Activated CD8-positive, alpha-beta T cell treated with anti-CD3 and anti-CD28 coated beads for 36 hours (primary cell): ENCODE results near the gene RNF225. TPM values are rescaled to one million over a fixed set of nuclear protein-coding genes. Genes with fewer than 3 reads are reported as not detected.

Experiments used
- ATAC-seq: fragments of 200-7000 bp; cut with Tn5 transposase; one replicate; pipeline ENCODE4 v1.10.0; 2021; ENCODE audit warnings: mild to moderate bottlenecking, moderate library complexity
- CTCF ChIA-PET: fragments of 350-600 bp; sonication (Branson Sonifier 250); formaldehyde crosslinking; loops from one replicate; lab custom pipeline; 2021; ENCODE audit warnings: antibody characterized with exemption; lab: Charles Lee
- POLR2A ChIA-PET: fragments of 350-600 bp; sonication (Branson Sonifier 250); formaldehyde crosslinking; loops from one replicate; lab custom pipeline; 2021; ENCODE audit warnings: antibody characterized with exemption; lab: Charles Lee
- DNase-seq: peaks from one replicate; pipeline ENCODE4 v3.0.0-alpha.2; 2020
- H3K27ac Mint-ChIP-seq: one replicate; pipeline ENCODE4 v1.8.0; 2021; ENCODE audit warnings: mild to moderate bottlenecking, mixed read lengths
- H3K27me3 Mint-ChIP-seq: one replicate; pipeline ENCODE4 v1.8.0; 2021; ENCODE audit warnings: mixed read lengths
- H3K36me3 Mint-ChIP-seq: one replicate; pipeline ENCODE4 v1.8.0; 2021; ENCODE audit warnings: low read depth, mixed read lengths
- H3K4me1 Mint-ChIP-seq: one replicate; pipeline ENCODE4 v1.8.0; 2021; ENCODE audit warnings: low read depth, mixed read lengths
- H3K4me3 Mint-ChIP-seq: one replicate; pipeline ENCODE4 v1.8.0; 2021; ENCODE audit warnings: mild to moderate bottlenecking, moderate library complexity, mixed read lengths
- H3K9me3 Mint-ChIP-seq: one replicate; pipeline ENCODE4 v1.8.0; 2021; ENCODE audit warnings: mixed read lengths
- intact Hi-C: fragments of 100-400 bp; cut with micrococcal nuclease; formaldehyde crosslinking; loops from one replicate; pipeline ENCODE4 v1.10.0; 2022
- total RNA-seq, 2 experiments: library from RNA; stranded (reverse); gene quantifications; one replicate each; pipeline ENCODE4 v1.2.3, GENCODE V29; 2021
- TF ChIP-seq, protein P1 (sequence below): fragments of 200-600 bp; IDR thresholded peaks from one replicate; pipeline ENCODE4 v1.8.0; 2022; ENCODE audit warnings: antibody characterized with exemption, mild to moderate bottlenecking

RNF225 gene
- total RNA-seq, 2 experiments from 2014 or later: 0.81 to 1.1 TPM

DNA sequence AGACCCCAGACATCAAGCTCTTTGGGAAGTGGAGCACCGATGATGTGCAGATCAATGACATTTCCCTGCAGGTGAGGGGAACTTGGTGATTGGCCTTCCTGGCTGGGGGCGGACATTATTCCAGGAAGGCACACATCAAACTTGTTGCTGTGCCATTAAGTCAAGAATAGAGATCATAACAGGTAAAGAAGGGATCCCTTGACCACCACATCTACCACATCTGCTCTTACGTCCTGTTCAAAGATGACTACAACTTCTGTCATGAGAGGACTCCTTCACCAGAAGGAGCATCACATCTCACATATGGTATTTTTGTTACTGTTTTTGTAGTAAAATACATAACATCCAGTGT, 7.3 kb upstream of the RNF225 start:
- ATAC-seq: no peak
- no peak for DNase-seq
- ChIA-PET CTCF (no interaction called here), POLR2A (interaction anchor here (2.8 to 5.0 kb wide), 2 partner anchors 10 to 131 kb away, joined by 11 to 45 read pairs; partner anchors contain the start of genes RNF225 and ZBTB45)
- TF ChIP-seq, protein P1, sequence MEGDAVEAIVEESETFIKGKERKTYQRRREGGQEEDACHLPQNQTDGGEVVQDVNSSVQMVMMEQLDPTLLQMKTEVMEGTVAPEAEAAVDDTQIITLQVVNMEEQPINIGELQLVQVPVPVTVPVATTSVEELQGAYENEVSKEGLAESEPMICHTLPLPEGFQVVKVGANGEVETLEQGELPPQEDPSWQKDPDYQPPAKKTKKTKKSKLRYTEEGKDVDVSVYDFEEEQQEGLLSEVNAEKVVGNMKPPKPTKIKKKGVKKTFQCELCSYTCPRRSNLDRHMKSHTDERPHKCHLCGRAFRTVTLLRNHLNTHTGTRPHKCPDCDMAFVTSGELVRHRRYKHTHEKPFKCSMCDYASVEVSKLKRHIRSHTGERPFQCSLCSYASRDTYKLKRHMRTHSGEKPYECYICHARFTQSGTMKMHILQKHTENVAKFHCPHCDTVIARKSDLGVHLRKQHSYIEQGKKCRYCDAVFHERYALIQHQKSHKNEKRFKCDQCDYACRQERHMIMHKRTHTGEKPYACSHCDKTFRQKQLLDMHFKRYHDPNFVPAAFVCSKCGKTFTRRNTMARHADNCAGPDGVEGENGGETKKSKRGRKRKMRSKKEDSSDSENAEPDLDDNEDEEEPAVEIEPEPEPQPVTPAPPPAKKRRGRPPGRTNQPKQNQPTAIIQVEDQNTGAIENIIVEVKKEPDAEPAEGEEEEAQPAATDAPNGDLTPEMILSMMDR: no peak
- intact Hi-C loops: loop anchor here (5.0 kb wide), 1 partner anchor 81 kb away; the partner anchor contains the start of gene ERVK3-1
- Mint-ChIP-seq H3K27ac (peak overlapping the region; percentile 98), H3K4me1 (peaks cover 37% of the 10 kb centered on the region), H3K9me3 (no peaks in the 10 kb centered on the region), H3K36me3 (peaks cover 52% of the 10 kb centered on the region), H3K4me3 (peak overlapping the region; percentile 97), H3K27me3 (no peaks in the 10 kb centered on the region)

- no peak overlapping the region for H3K27ac Mint-ChIP-seq
- ATAC-seq (no peak), DNase-seq (no peak)
- H3K9me3 Mint-ChIP-seq: no peaks in the 10 kb centered on the region
- no peaks in the 10 kb centered on the region for H3K27me3 Mint-ChIP-seq
- peaks cover 30% of the 10 kb centered on the region for H3K4me1 Mint-ChIP-seq
- H3K36me3 Mint-ChIP-seq: peaks cover 59% of the 10 kb centered on the region
- CTCF ChIA-PET: no interaction called here
- intact Hi-C loops: no loop called here
- POLR2A ChIA-PET: interaction anchor here (1.0 to 1.7 kb wide), 2 partner anchors 9 to 12 kb away, joined by 3 to 5 read pairs; no protein-coding TSS in a partner anchor
- no peak overlapping the region for H3K4me3 Mint-ChIP-seq
- TF ChIP-seq, protein P1: no peak
Observed at GRCh38 chr19:58392945-58393724, 2.3 kb upstream of the RNF225 start.

DNA sequence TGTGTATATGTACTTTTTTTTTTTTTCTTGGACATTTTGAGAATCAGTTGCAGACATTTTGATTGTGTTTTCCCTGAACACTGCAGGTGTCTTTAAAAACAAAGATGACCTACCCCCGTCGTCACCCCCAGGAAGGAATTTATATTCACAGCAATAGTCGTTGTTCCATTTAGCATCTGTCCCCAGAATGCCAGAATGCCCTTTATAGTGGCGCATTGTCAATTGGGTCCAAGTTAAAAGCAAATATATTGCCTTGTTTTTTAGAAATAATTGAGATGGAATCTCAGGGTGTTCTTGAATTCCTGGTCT, 1.8 kb upstream of the RNF225 start:
- ATAC-seq: no peak
- TF ChIP-seq, protein P1: no peak
- intact Hi-C loops: no loop called here
- Mint-ChIP-seq H3K27me3 (no peaks in the 10 kb centered on the region), H3K4me3 (no peak overlapping the region), H3K27ac (no peak overlapping the region), H3K4me1 (peaks cover 26% of the 10 kb centered on the region), H3K9me3 (no peaks in the 10 kb centered on the region), H3K36me3 (peaks cover 54% of the 10 kb centered on the region)
- ChIA-PET POLR2A (no interaction called here), CTCF (no interaction called here)
- no peak for DNase-seq

DNA sequence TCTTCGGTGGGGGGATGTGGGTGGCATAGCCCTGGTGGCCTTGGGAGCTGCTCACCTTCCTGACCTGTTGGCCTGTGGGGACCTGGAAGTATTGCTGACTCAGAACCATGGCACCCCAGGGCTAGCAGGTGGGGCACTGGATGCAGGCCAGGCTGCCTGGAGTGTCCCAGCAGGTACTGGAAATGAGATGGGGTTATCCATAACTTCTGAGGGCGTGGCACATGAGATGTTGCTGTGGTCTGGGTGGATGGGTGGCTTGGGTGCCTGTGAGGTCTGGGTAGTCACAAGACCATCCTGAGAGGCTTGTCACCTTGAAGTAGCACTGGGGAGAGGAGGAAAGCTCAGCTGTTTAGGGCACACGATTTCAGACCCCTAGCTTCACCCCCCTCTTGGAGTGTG, 636 bp upstream of the RNF225 start:
- CTCF ChIA-PET: interaction anchor here (0.8 kb wide), 1 partner anchor 119 kb away, joined by 3 read pairs; no protein-coding TSS in a partner anchor
- DNase-seq (no peak), ATAC-seq (peak; percentile 11)
- H3K4me1 Mint-ChIP-seq: peaks cover 20% of the 10 kb centered on the region
- TF ChIP-seq, protein P1: no peak
- POLR2A ChIA-PET: interaction anchor here (1.5 to 7.2 kb wide), 2 partner anchors 7 to 12 kb away, joined by 5 to 45 read pairs; partner anchors contain the start of gene RPS5
- H3K27me3 Mint-ChIP-seq: no peaks in the 10 kb centered on the region
- peaks cover 46% of the 10 kb centered on the region for H3K36me3 Mint-ChIP-seq
- no peak overlapping the region for H3K27ac Mint-ChIP-seq
- intact Hi-C loops: no loop called here
- no peaks in the 10 kb centered on the region for H3K9me3 Mint-ChIP-seq
- no peak overlapping the region for H3K4me3 Mint-ChIP-seq

DNA sequence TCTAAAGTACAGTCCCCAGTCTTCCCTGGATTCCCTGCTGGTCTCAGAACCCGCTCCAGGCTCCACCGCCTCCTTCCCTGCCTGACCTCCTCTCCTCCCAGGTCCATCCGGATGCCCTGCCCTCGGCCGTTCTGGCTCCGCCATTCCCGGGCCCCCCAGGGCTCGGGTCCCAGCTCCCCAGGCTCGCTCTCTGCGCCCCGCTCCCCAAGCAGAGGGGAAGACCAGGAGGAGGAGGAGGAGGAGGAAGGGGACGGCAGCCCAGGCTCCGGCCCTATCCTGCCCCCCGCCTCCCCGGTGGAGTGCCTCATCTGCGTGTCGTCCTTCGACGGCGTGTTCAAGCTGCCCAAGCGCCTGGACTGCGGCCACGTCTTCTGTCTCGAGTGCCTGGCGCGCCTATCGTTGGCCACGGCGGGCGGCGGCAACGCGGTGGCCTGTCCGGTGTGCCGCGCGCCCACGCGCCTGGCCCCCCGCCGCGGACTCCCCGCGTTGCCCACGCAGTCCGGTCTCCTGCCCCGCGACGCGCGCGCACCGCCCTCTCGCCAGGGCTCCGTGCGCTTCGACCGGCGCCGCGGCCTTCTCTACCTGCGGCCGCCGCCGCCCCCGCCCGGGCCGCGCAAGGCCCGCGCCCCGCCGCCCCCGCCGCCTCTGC, 647 bp downstream of the RNF225 start:
- intact Hi-C loops: no loop called here
- no peak overlapping the region for H3K27ac Mint-ChIP-seq
- peaks cover 19% of the 10 kb centered on the region for H3K4me1 Mint-ChIP-seq
- no peaks in the 10 kb centered on the region for H3K9me3 Mint-ChIP-seq
- ATAC-seq (no peak), DNase-seq (no peak)
- H3K4me3 Mint-ChIP-seq: no peak overlapping the region
- CTCF ChIA-PET: no interaction called here
- H3K36me3 Mint-ChIP-seq: peaks cover 35% of the 10 kb centered on the region
- POLR2A ChIA-PET: interaction anchor here (0.6 to 7.2 kb wide), 4 partner anchors 9 to 48 kb away, joined by 3 to 45 read pairs (median 4); partner anchors contain the start of genes RPS5 and ZNF497
- TF ChIP-seq, protein P1: no peak
- H3K27me3 Mint-ChIP-seq: no peaks in the 10 kb centered on the region
